Central memory CD8-positive, alpha-beta T cell (primary cell): ENCODE measurements around the gene DBN1.

Source experiments
- ATAC-seq: fragments of 150-1000 bp; cut with Tn5 transposase; replicated peaks from 2 replicates; pipeline ENCODE4 v1.10.0; 2022; ENCODE audit warnings: mild to moderate bottlenecking, moderate FRiP score, moderate number of reproducible peaks; ENCODE audit not compliant: poor library complexity, severe bottlenecking; ENCODE audit errors: extremely low read depth
- DNase-seq, 2 donors: peaks; one replicate each; pipeline ENCODE4 v3.0.0; 2021; ENCODE audit warnings: low spot score in 2 of 2
- H3K27ac Mint-ChIP-seq: one replicate; pipeline ENCODE4 v1.8.0; 2022; ENCODE audit warnings: low read depth, mild to moderate bottlenecking, moderate library complexity, mixed read lengths
- H3K27me3 Mint-ChIP-seq: one replicate; pipeline ENCODE4 v1.8.0; 2022; ENCODE audit warnings: mixed read lengths
- H3K36me3 Mint-ChIP-seq: one replicate; pipeline ENCODE4 v1.8.0; 2022; ENCODE audit warnings: mild to moderate bottlenecking, moderate library complexity, mixed read lengths; ENCODE audit not compliant: insufficient read depth
- H3K4me1 Mint-ChIP-seq: one replicate; pipeline ENCODE4 v1.8.0; 2022; ENCODE audit warnings: mixed read lengths
- H3K4me3 Mint-ChIP-seq: one replicate; pipeline ENCODE4 v1.8.0; 2022; ENCODE audit warnings: mild to moderate bottlenecking, moderate library complexity, mixed read lengths
- H3K9me3 Mint-ChIP-seq: one replicate; pipeline ENCODE4 v1.8.0; 2022; ENCODE audit warnings: mixed read lengths

DBN1 gene

DNA sequence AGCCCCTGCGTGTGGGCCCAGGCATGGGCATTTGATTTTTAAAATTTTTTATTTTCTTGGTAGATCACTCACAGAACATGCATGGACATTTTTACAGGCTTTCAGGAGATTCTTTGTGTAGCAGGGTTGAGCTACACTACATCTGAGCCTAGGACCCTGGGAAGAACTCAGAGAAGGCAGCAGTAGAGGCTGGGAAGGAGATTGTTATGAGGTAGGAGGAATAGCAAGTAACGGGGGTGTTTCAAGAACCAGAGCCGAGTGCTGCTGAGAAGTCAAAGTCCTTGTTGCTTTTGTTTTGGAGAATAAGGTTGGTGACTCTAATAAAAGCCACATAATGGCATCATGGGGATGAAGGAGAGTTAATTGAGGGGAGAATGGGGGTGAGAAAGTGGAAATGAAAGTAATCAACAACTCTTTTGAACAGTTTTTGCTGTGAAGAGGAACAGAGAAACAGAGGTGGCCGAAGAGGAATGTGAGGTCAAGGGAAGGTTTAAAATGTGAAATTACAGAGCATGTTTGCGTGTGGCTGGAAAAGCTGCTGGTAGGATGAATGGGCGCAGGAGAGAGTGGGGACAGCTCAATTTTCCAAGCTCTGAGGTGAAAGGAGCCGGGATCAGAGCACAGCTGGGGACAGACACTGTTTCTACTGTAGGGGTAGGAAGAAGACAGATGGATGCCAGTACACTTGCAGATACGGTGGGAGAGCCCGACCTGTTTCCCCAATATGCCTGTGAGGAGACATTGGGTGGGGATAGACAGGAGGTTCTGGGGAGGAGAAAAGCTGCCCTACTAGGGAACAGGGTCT is 28.6 kb upstream of the DBN1 start:
- no peak overlapping the region for H3K4me3 Mint-ChIP-seq
- H3K4me1 Mint-ChIP-seq, result peaks cover 25% of the 10 kb centered on the region
- no peak for ATAC-seq
- DNase-seq, result no peak
- peaks cover 6% of the 10 kb centered on the region for H3K36me3 Mint-ChIP-seq
- H3K27me3 Mint-ChIP-seq, result no peaks in the 10 kb centered on the region
- peak overlapping the region; percentile 58 for H3K27ac Mint-ChIP-seq
- H3K9me3 Mint-ChIP-seq, result no peaks in the 10 kb centered on the region

DNA sequence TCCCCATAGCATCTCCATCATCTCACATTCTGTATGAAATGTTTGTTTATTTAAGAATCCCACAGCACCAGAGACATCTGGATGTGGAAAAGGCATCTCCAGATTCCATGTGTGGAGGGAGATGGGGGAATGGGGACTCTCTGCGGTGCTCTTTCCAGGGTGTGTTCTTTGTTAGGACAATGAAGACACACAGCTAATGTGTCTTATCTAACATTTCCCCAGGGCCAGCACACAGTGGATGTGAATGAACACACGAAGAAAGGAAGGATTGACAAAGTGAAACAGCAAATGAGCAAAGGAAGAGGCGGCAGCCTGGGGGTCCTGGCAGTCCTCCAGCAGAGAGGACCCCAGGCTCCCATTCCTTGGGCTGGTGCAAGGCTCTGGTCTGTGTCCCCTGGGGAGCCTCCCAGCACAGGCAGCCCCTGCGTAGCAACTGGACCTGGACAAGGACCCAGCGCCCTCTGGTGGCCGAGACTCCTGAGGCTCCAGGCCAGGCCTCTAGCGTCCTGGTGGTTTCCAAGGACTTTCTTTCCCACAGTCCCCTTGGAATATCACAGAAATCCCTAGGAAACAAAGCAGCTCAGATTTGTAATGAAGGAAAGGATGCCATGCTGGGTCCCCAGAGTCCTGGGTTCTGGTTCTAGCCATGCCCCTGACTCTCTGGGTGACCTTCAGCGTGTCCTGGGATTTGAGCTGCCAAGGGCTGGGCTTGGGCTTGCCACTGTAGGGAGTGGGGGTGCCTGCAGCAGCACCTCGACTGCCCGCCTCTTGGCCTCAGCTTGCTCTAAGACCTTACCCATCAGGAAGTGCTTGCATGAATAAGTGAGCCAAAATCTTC is 27.5 kb upstream of the DBN1 start:
- Mint-ChIP-seq H3K4me3 (no peak overlapping the region), H3K4me1 (peaks cover 31% of the 10 kb centered on the region), H3K27me3 (no peaks in the 10 kb centered on the region), H3K9me3 (no peaks in the 10 kb centered on the region), H3K27ac (no peak overlapping the region), H3K36me3 (peaks cover 6% of the 10 kb centered on the region)
- ATAC-seq, result no peak
- peak; percentile 66 to 83 for DNase-seq

- Mint-ChIP-seq H3K4me1 (peaks cover 32% of the 10 kb centered on the region), H3K9me3 (no peaks in the 10 kb centered on the region), H3K27ac (no peak overlapping the region), H3K36me3 (peaks cover 2% of the 10 kb centered on the region), H3K4me3 (peak overlapping the region; percentile 43), H3K27me3 (no peaks in the 10 kb centered on the region)
- DNase-seq (no peak), ATAC-seq (no peak)
Measured at GRCh38 chr5:177499842-177500241, 26.4 kb upstream of the DBN1 start.

- H3K9me3 Mint-ChIP-seq, result no peaks in the 10 kb centered on the region
- ATAC-seq, result peak; percentile 4
- peaks cover 2% of the 10 kb centered on the region for H3K36me3 Mint-ChIP-seq
- H3K4me3 Mint-ChIP-seq, result peak overlapping the region; percentile 80
- no peaks in the 10 kb centered on the region for H3K27me3 Mint-ChIP-seq
- peaks cover 33% of the 10 kb centered on the region for H3K4me1 Mint-ChIP-seq
- peak overlapping the region; percentile 13 for H3K27ac Mint-ChIP-seq
- no peak for DNase-seq
Measured at GRCh38 chr5:177498013-177498787, 24.8 kb upstream of the DBN1 start.

- no peaks in the 10 kb centered on the region for H3K9me3 Mint-ChIP-seq
- ATAC-seq, result peak; percentile 78
- H3K4me1 Mint-ChIP-seq, result peaks cover 39% of the 10 kb centered on the region
Measured at GRCh38 chr5:177497292-177498012, 24.0 kb upstream of the DBN1 start, which contains the start of gene PDLIM7. PDLIM7 (minus strand) TSS chr5:177497604; CDS start chr5:177496512, 1,092 bp downstream.

GRCh38 chr5:177496727-177497291 is 23.4 kb upstream of the DBN1 start:
- no peak overlapping the region for H3K27ac Mint-ChIP-seq
- H3K4me3 Mint-ChIP-seq, result peak overlapping the region; percentile 80
- no peaks in the 10 kb centered on the region for H3K9me3 Mint-ChIP-seq
- peaks cover 39% of the 10 kb centered on the region for H3K4me1 Mint-ChIP-seq
- DNase-seq, result no peak
- H3K36me3 Mint-ChIP-seq, result peaks cover 3% of the 10 kb centered on the region
- no peak for ATAC-seq
- H3K27me3 Mint-ChIP-seq, result no peaks in the 10 kb centered on the region

More at GRCh38 chr5:177497292-177498012, 24.0 kb upstream of the DBN1 start, which contains the start of gene PDLIM7:
- peak within 1 kb of the TSS; percentile 80 for H3K4me3 Mint-ChIP-seq
- DNase-seq, result peak; percentile 86 to 87
- no peaks in the 10 kb centered on the region for H3K27me3 Mint-ChIP-seq
- peaks cover 2% of the 10 kb centered on the region for H3K36me3 Mint-ChIP-seq
- H3K27ac Mint-ChIP-seq, result no peak within 1 kb of the TSS

- DNase-seq, result no peak
- Mint-ChIP-seq H3K4me1 (peaks cover 39% of the 10 kb centered on the region), H3K4me3 (peak overlapping the region; percentile 80), H3K36me3 (peaks cover 3% of the 10 kb centered on the region), H3K27me3 (no peaks in the 10 kb centered on the region), H3K9me3 (no peaks in the 10 kb centered on the region), H3K27ac (no peak overlapping the region)
- ATAC-seq, result no peak
Measured at GRCh38 chr5:177496070-177496726, 22.8 kb upstream of the DBN1 start.

DNA sequence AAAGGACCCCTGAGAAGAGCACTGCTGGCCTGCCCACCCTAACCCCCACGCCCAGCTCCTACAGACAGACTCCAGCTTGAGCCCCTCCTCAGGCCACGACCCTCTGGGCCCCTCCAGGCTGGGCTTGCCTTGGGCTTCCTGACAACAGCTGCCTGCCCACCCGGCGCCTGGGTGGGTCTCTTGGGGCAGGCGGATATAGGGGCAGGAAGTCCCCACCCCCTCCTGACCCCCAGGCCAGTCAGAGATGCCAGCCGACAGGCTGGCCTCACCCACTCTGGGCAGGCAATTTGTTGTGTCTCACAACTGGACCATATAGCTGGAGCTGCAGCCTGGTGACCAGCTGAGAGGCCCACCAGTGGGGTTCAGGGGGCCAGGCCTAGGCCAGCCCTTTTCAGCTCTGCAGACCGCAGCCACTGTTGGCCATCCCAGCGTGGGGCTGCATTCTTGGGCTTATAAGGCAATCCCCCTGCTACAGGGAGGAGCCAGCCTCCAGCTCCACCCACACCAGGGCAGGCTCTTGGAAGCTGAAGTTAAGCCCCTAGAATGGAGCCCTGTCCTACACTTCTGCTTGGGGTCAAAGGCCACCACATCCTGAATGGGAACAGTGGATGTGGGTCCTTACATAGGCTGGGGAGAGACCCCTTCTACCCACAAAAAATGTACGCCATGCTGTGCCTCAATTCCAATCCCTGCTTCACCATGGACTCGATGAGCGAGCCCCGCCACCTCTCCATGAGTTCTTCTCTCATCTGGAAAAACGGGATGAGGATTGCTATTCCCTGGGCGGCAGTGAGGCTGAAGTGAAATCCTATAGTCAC is 22.0 kb upstream of the DBN1 start:
- Mint-ChIP-seq H3K9me3 (no peaks in the 10 kb centered on the region), H3K27ac (no peak overlapping the region), H3K4me1 (peaks cover 33% of the 10 kb centered on the region), H3K4me3 (peak overlapping the region; percentile 80), H3K36me3 (peaks cover 3% of the 10 kb centered on the region), H3K27me3 (no peaks in the 10 kb centered on the region)
- ATAC-seq, result no peak
- DNase-seq, result no peak

- H3K36me3 Mint-ChIP-seq, result peaks cover 3% of the 10 kb centered on the region
- peaks cover 30% of the 10 kb centered on the region for H3K4me1 Mint-ChIP-seq
- DNase-seq (no peak), ATAC-seq (no peak)
- no peaks in the 10 kb centered on the region for H3K27me3 Mint-ChIP-seq
- no peak overlapping the region for H3K27ac Mint-ChIP-seq
- H3K4me3 Mint-ChIP-seq, result no peak overlapping the region
- H3K9me3 Mint-ChIP-seq, result no peaks in the 10 kb centered on the region
Measured at GRCh38 chr5:177494346-177495195, 21.1 kb upstream of the DBN1 start.

- peaks cover 4% of the 10 kb centered on the region for H3K36me3 Mint-ChIP-seq
- no peaks in the 10 kb centered on the region for H3K9me3 Mint-ChIP-seq
- H3K4me3 Mint-ChIP-seq, result no peak overlapping the region
Measured at GRCh38 chr5:177493795-177494345, 20.4 kb upstream of the DBN1 start.

More at GRCh38 chr5:177493795-177494345, 20.4 kb upstream of the DBN1 start:
- H3K4me1 Mint-ChIP-seq, result peaks cover 27% of the 10 kb centered on the region
- DNase-seq, result no peak
- H3K27ac Mint-ChIP-seq, result no peak overlapping the region
- no peaks in the 10 kb centered on the region for H3K27me3 Mint-ChIP-seq
- ATAC-seq, result no peak
